ENCODE measurements around the gene RPN1.
A peak's percentile ranks its signal among the peaks of the same experiment; 100 is the strongest.

- TF ChIP-seq, protein P1, sequence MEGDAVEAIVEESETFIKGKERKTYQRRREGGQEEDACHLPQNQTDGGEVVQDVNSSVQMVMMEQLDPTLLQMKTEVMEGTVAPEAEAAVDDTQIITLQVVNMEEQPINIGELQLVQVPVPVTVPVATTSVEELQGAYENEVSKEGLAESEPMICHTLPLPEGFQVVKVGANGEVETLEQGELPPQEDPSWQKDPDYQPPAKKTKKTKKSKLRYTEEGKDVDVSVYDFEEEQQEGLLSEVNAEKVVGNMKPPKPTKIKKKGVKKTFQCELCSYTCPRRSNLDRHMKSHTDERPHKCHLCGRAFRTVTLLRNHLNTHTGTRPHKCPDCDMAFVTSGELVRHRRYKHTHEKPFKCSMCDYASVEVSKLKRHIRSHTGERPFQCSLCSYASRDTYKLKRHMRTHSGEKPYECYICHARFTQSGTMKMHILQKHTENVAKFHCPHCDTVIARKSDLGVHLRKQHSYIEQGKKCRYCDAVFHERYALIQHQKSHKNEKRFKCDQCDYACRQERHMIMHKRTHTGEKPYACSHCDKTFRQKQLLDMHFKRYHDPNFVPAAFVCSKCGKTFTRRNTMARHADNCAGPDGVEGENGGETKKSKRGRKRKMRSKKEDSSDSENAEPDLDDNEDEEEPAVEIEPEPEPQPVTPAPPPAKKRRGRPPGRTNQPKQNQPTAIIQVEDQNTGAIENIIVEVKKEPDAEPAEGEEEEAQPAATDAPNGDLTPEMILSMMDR (IDR thresholded peaks at IDR 0.05 in 2 of 3, conservative IDR thresholded peaks at IDR 0.05 in 1 of 3; ENCODE audit: control insufficient read depth in 2 of 3, extremely low read depth in 1 of 3, insufficient read depth in 1 of 3, low read depth in 3 of 3, low read length in 3 of 3), result peak; percentile 33 to 45 (median 37); a peak in 5 of 6 replicates
- TF ChIP-seq BCLAF1 (IDR thresholded peaks at IDR 0.05), result no peak
- TF ChIP-seq EP300 (IDR thresholded peaks at IDR 0.05; ENCODE audit: borderline replicate concordance in 1 of 2, control insufficient read depth in 1 of 2, low read depth in 2 of 2, low read length in 2 of 2), result no peak
- TF ChIP-seq CHD1 (IDR thresholded peaks at IDR 0.05; ENCODE audit: low read depth, low read length), result no peak
- TF ChIP-seq SMC3 (IDR thresholded peaks at IDR 0.05; ENCODE audit: borderline replicate concordance, low read length), result peak; percentile 19; the same call in 1 of the 2 replicates
- TF ChIP-seq, protein P2, sequence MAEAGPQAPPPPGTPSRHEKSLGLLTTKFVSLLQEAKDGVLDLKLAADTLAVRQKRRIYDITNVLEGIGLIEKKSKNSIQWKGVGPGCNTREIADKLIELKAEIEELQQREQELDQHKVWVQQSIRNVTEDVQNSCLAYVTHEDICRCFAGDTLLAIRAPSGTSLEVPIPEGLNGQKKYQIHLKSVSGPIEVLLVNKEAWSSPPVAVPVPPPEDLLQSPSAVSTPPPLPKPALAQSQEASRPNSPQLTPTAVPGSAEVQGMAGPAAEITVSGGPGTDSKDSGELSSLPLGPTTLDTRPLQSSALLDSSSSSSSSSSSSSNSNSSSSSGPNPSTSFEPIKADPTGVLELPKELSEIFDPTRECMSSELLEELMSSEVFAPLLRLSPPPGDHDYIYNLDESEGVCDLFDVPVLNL (IDR thresholded peaks at IDR 0.05; ENCODE audit: low read depth, low read length), result no peak
- TF ChIP-seq TAF1 (IDR thresholded peaks at IDR 0.05; ENCODE audit: borderline replicate concordance, low read depth, low read length), result no peak
- no peak for TF ChIP-seq POLR2A (IDR thresholded peaks at IDR 0.05; ENCODE audit: low read depth, low read length)
- no peak for TF ChIP-seq POLR2AphosphoS5 (IDR thresholded peaks at IDR 0.05; ENCODE audit: low read length)
- no peak for TF ChIP-seq EZH2 (IDR thresholded peaks at IDR 0.05; ENCODE audit: borderline replicate concordance, control insufficient read depth, low read depth, low read length)
Measured at GRCh38 chr3:128572644-128573105, 77.9 kb downstream of the RPN1 start.

Data from GM12878 (cell line).